HG02973 (cell line): ENCODE results near the gene P3H3.

Experiments
- ATAC-seq: cut with Tn5 transposase; IDR thresholded peaks from one replicate; pipeline ENCODE4 v1.9.1; 2021; ENCODE audit warnings: moderate library complexity; ENCODE audit not compliant: unreplicated experiment

Gene P3H3

GRCh38 chr12:6796576-6796975 lies 31.6 kb upstream of the P3H3 start:
- no peak for ATAC-seq

GRCh38 chr12:6799147-6799546 lies 29.1 kb upstream of the P3H3 start:
- ATAC-seq = no peak

GRCh38 chr12:6807170-6807569 lies 21.0 kb upstream of the P3H3 start:
- no peak for ATAC-seq

GRCh38 chr12:6809056-6809455 lies 19.2 kb upstream of the P3H3 start:
- no peak for ATAC-seq

DNA sequence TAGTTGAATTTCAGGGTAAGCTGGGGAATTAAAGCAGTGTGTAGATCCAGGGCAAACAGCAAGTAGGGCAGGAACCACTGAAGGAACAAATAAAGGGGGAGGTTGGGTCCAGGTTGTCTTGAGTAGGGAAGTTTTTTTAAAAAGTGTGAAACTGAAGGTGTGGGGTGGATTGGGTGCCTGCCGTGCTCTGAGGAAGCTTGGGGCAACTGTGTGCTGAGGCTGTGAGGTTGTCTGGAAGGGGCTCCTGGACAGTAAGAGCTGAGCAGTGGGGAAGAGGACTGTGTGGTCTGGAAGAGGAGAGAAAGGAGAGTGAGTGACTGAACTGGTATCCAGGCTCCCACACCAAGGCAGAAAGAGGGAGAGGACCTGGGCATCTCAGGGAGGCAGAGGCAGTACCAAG lies 17.4 kb upstream of the P3H3 start:
- no peak for ATAC-seq

GRCh38 chr12:6813363-6813762 lies 14.8 kb upstream of the P3H3 start:
- no peak for ATAC-seq

GRCh38 chr12:6816598-6816997 lies 11.6 kb upstream of the P3H3 start:
- ATAC-seq = no peak

DNA sequence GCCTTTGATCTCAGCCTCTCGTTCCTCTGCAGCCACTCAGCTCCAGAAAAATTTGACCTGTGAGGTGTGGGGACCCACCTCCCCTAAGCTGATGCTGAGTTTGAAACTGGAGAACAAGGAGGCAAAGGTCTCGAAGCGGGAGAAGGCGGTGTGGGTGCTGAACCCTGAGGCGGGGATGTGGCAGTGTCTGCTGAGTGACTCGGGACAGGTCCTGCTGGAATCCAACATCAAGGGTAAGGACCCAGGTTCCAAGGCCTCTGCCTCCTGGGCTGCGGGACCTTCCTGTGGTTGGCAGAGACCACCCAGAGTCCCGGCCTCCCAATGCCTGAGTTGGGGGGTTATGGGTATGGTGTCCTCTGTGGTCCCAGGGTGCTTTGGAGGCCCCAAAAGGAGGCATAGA lies 11.1 kb upstream of the P3H3 start:
- no peak for ATAC-seq

- no peak for ATAC-seq
Measured at GRCh38 chr12:6817662-6818157, 10.5 kb upstream of the P3H3 start.

DNA sequence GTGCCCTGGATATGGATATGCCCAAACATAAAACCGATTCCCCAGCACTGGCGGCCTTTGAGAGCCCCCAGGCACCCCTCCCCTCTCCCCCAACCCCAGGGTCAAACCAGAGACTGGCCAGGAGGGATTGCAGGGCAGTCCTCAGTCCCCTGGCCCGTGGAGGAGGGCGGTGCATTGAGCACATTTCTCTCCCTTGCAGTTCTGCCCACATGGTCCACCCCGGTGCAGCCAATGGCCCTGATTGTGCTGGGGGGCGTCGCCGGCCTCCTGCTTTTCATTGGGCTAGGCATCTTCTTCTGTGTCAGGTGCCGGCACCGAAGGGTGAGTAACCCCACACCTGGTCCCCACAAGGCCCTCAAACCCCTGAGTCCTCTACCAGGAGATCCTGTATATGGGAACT lies 10.0 kb upstream of the P3H3 start:
- ATAC-seq = no peak

DNA sequence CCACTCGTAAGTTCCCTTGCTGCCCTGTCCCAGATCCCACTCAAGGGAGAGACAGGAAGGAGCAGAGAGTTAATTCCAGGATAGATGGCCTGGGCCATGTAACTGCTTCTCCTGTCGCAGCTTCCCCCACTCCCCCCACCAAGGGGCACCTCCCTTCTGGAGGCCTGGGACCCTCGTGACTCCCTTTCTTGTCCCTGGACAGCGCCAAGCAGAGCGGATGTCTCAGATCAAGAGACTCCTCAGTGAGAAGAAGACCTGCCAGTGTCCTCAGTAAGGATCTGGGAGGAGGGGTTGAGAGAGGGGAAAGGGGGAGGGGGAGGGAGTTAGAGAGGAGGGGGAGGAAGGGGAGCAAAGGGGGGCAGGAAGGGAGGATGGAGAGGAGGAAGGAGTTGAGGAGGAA lies 9.6 kb upstream of the P3H3 start:
- no peak for ATAC-seq

DNA sequence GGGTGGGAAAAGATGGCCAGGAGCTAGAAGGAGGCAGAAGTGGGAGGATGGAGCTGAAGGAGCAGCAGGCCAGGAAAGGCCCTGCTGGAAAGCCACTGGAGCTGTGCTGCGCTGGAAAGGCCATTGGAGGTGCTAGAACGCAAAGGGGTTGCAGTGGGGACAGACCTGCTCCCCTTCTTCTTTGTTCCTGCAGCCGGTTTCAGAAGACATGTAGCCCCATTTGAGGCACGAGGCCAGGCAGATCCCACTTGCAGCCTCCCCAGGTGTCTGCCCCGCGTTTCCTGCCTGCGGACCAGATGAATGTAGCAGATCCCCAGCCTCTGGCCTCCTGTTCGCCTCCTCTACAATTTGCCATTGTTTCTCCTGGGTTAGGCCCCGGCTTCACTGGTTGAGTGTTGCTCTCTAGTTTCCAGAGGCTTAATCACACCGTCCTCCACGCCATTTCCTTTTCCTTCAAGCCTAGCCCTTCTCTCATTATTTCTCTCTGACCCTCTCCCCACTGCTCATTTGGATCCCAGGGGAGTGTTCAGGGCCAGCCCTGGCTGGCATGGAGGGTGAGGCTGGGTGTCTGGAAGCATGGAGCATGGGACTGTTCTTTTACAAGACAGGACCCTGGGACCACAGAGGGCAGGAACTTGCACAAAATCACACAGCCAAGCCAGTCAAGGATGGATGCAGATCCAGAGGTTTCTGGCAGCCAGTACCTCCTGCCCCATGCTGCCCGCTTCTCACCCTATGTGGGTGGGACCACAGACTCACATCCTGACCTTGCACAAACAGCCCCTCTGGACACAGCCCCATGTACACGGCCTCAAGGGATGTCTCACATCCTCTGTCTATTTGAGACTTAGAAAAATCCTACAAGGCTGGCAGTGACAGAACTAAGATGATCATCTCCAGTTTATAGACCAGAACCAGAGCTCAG lies 8.8 kb upstream of the P3H3 start:
- ATAC-seq = no peak

DNA sequence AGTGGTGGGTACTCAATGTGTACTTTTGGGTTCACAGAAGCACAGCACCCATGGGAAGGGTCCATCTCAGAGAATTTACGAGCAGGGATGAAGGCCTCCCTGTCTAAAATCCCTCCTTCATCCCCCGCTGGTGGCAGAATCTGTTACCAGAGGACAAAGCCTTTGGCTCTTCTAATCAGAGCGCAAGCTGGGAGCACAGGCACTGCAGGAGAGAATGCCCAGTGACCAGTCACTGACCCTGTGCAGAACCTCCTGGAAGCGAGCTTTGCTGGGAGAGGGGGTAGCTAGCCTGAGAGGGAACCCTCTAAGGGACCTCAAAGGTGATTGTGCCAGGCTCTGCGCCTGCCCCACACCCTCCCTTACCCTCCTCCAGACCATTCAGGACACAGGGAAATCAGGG lies 8.0 kb upstream of the P3H3 start:
- no peak for ATAC-seq

- ATAC-seq = no peak
Measured at GRCh38 chr12:6821591-6822425, 6.4 kb upstream of the P3H3 start, which contains the start of gene GPR162. Gene GPR162, plus strand, starts transcription at chr12:6821821. Its CDS starts 2,078 bp downstream, at chr12:6823899.

DNA sequence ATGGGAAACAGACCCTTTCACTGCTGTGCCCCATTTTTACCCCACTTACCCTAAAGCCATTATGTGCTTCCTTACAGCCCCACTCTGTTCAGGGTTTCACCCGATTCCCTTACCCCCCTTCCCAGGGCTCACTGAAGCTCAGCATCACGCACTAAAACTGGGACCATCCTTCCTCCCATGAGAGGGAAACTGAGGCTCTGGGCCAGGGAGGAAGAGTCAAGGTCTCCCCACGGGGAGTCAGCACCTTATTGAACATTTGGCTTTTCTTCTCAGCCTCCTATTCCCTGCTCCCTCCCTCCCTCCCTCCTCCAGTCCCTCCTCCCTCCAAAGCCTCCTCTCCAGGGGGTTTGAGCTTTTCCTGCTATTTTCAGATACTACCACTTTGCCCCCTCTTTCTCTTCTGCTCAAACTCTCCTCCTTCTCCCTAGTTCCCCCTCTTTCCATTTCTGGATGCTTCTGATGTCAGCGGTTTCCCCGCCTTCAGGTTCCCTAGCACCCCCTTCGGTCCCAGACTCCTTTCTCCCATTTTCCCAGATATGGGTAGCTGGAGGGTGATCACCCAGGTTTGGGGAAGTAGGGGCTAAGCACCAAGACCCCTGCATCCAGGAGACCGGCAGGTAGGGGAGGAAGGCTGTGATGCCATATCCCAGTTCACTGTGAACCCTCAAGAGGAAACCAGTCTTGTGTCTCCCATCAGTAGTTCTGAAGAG lies 5.6 kb upstream of the P3H3 start:
- no peak for ATAC-seq

- ATAC-seq = no peak
Measured at GRCh38 chr12:6823182-6824084, 4.8 kb upstream of the P3H3 start.

DNA sequence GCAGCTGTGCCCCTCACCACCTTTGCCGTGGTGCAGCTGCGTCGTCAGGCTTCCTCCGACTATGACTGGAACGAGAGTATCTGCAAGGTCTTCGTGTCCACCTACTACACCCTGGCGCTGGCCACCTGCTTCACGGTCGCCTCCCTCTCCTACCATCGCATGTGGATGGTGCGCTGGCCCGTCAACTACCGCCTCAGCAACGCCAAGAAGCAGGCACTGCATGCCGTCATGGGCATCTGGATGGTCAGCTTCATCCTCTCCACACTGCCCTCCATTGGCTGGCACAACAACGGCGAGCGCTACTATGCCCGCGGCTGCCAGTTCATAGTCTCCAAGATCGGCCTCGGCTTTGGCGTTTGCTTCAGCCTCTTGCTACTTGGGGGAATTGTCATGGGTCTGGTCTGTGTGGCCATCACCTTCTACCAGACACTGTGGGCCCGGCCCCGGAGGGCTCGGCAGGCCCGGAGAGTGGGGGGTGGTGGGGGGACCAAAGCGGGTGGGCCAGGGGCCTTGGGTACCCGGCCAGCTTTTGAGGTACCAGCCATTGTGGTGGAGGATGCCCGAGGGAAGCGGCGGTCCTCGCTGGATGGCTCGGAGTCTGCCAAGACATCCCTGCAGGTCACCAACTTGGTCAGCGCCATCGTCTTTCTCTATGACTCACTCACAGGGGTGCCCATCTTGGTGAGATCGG lies 4.0 kb upstream of the P3H3 start:
- ATAC-seq = no peak

- ATAC-seq = no peak
Measured at GRCh38 chr12:6824901-6825381, 3.3 kb upstream of the P3H3 start.

- no peak for ATAC-seq
Measured at GRCh38 chr12:6825398-6826124, 2.6 kb upstream of the P3H3 start.
